Stimulated activated CD8-positive, alpha-beta memory T cell treated with anti-CD3 and anti-CD28 coated beads, Interleukin-7, amount 100 ng/mL, for 48 hours (primary cell): ENCODE measurements around the gene SF3B2.
A peak's percentile ranks its signal among the peaks of the same experiment; 100 is the strongest.

Experiments used
- DNase-seq, 2 donors: peaks; one replicate each; pipeline ENCODE4 v3.0.0-alpha.2; 2020; ENCODE audit warnings: low read depth in 1 of 2; ENCODE audit errors: extremely low read depth in 1 of 2

Gene SF3B2

DNA sequence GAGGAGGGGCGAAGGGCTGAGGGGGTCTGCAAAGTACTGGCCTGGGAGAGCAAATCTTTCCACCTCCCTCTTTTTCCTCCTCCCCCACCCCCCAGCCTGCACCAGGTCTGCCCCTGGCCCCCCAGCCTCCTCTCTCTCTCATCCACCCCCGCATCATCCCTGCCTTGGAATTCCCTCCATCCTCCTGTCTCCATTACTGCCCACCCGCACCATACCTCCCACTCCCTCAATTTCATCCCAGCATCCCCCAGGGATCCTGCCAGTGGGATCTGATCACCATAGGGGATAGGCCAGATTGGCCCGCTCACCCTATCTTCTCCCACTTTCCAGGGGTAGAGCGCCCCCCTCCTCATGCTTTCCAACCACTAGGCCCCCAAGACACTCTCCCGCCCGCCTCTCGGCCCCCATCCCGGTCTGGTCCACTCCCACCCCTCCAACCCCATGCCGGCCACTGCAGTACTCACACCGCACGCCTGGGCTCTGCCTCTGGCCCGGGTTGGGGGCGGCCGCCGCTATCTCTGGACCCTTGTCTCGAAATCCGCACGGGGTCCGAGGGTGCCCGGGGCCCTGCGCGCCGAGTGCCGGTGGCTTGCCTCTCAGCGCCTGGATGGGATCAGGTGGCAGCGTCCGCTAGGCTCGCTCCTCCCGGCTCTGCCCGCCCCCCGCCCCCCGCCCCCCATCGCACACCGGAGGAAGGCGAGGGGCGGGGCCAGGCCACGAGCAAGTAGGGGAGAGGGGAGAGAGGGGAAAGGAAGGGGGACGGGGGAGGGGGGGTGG is 3.4 kb upstream of the SF3B2 start, which contains the start of gene GAL3ST3:
TSS of gene GAL3ST3 (minus strand) at position 615 of the 777 bp plus-strand sequence. CDS start 3,746 bp downstream, outside the sequence.
- DNase-seq: no peak

DNA sequence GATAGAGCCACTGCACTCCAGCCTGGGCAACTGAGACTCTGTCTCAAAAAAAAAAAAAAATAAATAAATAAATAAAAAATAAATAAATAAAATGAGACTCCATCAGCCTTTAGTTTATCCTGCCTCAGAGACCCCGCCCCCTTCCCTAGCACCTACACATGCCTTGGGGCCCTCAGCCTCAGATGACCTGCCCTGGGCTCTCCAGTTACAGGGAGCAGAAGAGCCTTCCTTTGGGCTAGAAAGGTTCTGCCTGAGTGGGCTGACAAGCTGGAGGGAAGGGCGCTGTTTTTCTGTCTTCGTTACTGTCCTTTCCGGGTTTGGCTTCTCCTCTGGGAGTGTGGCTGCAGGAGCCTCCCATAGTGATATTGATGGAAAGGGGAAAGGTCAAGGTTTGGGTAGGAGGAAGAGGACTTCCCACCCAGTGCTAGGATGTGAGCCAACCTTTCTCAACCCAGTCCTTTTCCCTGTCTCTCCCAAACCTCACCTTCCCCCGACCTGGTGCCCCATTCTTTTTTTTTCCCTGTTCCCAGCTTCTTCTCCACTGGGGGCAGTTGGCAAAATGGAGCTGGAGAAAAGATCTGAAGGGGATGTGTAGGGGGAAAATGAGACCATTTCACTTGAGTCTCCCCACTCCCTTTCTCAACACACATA is 1.5 kb upstream of the SF3B2 start:
- DNase-seq: no peak

DNA sequence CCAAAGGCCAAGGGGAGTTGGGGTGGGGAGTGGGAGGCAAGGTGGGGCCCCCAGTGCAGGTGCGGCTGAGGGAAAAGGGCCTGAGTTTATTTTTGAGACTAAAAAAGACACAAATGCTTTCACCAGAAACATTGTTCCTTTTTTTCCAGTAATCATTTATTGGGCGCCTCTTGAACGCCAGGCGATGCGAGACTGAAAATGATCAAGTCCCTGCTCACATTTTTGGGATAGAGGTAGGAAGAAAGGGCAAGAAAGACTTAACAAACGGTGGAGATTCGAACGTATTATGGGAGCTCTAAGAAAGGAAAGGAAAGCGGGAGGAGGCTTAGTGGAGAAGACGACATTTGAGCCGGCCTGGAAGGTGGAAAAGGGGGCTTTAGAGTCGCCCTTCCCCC is 796 bp upstream of the SF3B2 start:
- no peak for DNase-seq

DNA sequence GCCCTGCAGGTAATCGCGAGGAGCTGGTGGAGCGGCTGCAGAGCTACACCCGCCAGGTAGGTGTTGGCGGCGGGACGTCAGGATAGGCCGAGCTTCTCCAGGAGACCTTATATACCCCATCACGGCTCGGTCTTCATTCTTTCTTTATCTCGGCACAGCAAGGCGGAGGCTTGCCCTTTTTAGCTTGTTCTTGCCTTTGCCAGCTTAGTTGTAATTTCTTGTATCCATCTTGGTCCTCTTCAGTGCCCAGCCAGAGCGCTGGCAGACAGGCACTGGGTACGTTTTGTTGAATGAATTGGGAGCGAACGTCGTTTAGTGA is 459 bp downstream of the SF3B2 start:
- no peak for DNase-seq

- DNase-seq: no peak
These were observed 2.9 kb downstream of the SF3B2 start for GRCh38 chr11:66055021-66055420.

DNA sequence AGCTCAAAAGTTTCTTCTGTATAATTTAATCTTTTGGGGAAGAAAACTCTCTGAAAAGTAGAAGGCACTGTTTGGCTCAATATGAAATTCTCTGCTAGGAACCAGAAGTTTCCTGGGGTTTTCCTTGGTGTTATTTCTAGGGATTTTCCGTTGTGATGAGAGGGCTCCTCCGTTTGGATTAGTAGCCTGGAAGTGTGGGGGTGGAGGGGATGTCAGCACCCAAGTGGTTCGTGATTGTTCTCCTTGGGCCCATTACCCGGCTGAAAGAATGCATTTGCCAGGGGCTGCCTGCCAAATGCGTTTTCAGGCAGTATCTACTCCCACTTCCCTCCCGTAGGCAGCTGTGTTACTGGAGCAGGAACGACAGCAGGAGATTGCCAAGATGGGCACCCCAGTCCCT is 4.3 kb downstream of the SF3B2 start:
- no peak for DNase-seq

- no peak for DNase-seq
These were observed 8.0 kb downstream of the SF3B2 start for GRCh38 chr11:66059966-66060680.

DNA sequence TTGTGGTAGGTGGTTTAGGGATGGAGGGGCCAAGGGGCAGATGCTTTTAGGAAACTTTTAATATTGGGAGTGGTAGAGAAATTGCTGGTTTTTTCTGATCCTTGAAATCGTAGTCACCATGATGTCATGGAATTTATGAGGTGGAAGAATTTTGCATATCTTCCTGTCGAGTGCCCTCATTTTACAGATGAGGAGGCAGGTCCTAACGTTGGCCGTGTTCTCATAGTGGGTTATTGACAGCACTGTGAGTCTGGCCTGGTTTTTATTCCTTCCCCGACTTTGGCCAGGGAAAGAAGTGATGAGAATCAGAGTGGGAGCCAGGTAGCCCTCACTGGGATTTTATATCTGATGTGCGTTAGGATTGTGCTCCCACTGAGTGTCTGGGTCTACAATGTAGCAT is 9.1 kb downstream of the SF3B2 start:
- DNase-seq: no peak

DNA sequence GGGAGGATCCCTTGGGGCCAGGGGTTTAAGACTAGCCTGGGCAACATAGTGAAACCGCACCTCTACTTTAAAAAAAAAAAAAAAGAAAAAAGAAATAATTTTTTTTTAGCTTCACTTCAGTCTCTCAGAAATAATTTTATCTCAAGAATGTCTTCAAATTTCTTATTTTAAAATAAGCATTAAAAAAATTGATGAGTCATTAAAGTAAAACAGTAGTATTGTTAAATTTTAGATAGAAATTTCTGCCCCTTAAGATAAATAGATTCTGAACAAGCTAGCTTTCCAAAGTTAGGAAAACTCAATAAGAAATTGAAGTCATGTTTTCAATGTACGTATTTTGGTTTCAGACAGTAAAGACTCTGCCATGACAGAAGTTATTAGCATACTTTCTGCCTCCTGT is 10.2 kb downstream of the SF3B2 start:
- DNase-seq: no peak

- no peak for DNase-seq
These were observed 11.7 kb downstream of the SF3B2 start for GRCh38 chr11:66063900-66064299.

- no peak for DNase-seq
These were observed 12.4 kb downstream of the SF3B2 start for GRCh38 chr11:66064571-66064970.

- no peak for DNase-seq
These were observed 14.6 kb downstream of the SF3B2 start for GRCh38 chr11:66066751-66067150.

- no peak for DNase-seq
These were observed 15.5 kb downstream of the SF3B2 start for GRCh38 chr11:66067640-66068039.

- peak in 1 of 2 donors; percentile 62 for DNase-seq
These were observed 16.1 kb downstream of the SF3B2 start for GRCh38 chr11:66068154-66068821.

DNA sequence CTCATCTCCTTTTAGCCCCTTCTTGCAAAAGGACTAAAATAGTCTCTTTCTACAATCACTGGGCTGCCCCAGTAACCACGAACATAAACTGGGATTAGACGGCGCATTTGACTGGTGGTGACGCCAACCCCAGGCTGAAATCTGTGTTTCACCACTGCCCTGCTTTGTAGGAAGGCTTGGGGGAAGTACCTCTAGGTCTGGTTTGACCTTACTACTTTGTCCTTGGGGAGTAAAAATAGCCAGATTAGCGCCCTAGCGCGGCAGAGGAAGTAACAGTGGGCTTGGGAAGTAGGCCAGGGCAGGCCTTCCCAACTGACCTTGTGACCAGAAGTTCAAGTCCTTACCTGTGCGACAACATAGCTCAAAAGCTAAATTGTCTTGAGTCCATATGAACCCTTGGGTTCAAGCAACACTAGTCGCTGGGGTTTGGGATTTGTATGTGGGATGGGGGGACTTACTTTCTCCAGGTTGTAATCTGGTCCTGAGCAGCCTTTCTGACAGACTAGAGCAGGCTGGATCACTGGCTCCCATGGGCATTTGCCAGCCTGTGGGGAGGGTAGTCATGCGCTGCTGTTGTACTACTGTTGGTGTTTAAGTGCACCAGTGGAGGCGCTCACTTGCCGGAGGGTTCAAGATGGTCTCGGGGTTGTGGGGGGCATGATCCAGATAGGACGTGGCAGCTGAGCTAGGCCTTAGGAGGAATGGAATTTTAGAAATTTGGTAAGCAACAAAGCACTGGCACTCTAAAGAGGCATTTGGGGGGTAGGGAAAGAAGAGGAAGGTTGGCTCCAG is 17.0 kb downstream of the SF3B2 start:
- DNase-seq: peak in 1 of 2 donors; percentile 20

GRCh38 chr11:66069715-66070603 is 17.8 kb downstream of the SF3B2 start, which contains the start of gene PACS1:
PACS1 (plus strand) TSS chr11:66070272; CDS start chr11:66070487, 215 bp downstream.
- DNase-seq: peak; percentile 71 to 73

GRCh38 chr11:66070604-66071380 is 18.6 kb downstream of the SF3B2 start:
- DNase-seq: no peak

DNA sequence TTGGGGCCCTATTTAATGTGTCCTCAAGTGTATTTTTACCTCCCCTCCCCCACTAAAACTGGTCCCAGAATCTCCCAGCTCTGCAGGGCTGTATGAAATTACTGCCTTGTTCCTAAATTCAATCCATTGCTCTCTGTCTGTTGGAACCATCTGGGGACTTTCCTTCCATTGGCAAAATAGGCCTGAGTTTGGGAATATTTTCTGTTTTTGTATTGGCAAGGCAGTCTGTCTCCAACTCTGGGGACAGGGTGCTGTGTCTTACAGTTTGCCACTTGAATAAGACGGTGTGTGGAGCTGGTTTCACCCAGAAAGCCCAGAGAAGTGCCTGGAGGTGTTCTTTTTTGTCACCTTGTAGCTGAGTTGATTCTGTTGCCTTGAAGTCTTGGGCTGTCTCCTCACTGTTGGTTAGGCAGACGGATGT is 19.2 kb downstream of the SF3B2 start:
- no peak for DNase-seq

- no peak for DNase-seq
These were observed 19.9 kb downstream of the SF3B2 start for GRCh38 chr11:66072081-66072480.
